CD4-positive, alpha-beta T cell (primary cell): ENCODE results near the gene PHF1. TPM values are rescaled to one million over a fixed set of nuclear protein-coding genes. Genes with fewer than 3 reads are reported as not detected.

ENCODE experiments used
- ATAC-seq: fragments of 200-7000 bp; cut with Tn5 transposase; one replicate; pipeline ENCODE4 v1.10.0; 2022; ENCODE audit warnings: mild to moderate bottlenecking; ENCODE audit not compliant: poor library complexity
- CTCF ChIA-PET: fragments of 350-600 bp; sonication (Branson Sonifier 250); formaldehyde crosslinking; loops from one replicate; lab custom pipeline; 2021; ENCODE audit warnings: antibody characterized with exemption, inconsistent platforms; lab: Charles Lee
- POLR2A ChIA-PET: fragments of 350-600 bp; sonication (Branson Sonifier 250); formaldehyde crosslinking; loops from one replicate; lab custom pipeline; 2021; ENCODE audit warnings: antibody characterized with exemption, inconsistent platforms; lab: Charles Lee
- DNase-seq, 14 experiments: peaks; one replicate each; pipeline ENCODE4 v3.0.0-alpha.2; 2013 to 2020; ENCODE audit warnings: mixed read lengths in 2 of 14
- H3K27ac ChIP-seq, 2 donors: one replicate each; pipeline versions ENCODE4 v1.5.1 to v1.7.0; 2013; ENCODE audit warnings: low read length in 2 of 2, low read depth in 1 of 2, mild to moderate bottlenecking in 1 of 2
- H3K27me3 ChIP-seq, 2 experiments: 1 replicate in 1 of 2; 2 replicates in 1 of 2; pipeline versions ENCODE4 v1.6.1 to v1.7.0; 2013; ENCODE audit warnings: low read length in 2 of 2, control low read depth in 1 of 2, mild to moderate bottlenecking in 1 of 2, moderate library complexity in 1 of 2; ENCODE audit not compliant: insufficient read depth in 2 of 2, control insufficient read depth in 1 of 2
- H3K36me3 ChIP-seq: one replicate; pipeline ENCODE4 v1.6.1; 2013; ENCODE audit warnings: low read length, control low read depth; ENCODE audit not compliant: insufficient read depth
- H3K4me1 ChIP-seq: one replicate; pipeline ENCODE4 v1.6.1; 2013; ENCODE audit warnings: low read length, control low read depth; ENCODE audit not compliant: insufficient read depth
- H3K4me3 ChIP-seq: one replicate; pipeline ENCODE4 v1.5.1; 2013; ENCODE audit warnings: mild to moderate bottlenecking, low read length, moderate library complexity
- H3K9me3 ChIP-seq, 2 experiments: 1 replicate in 1 of 2; 2 replicates in 1 of 2; pipeline versions ENCODE4 v1.6.1 to v1.7.0; 2013; ENCODE audit warnings: low read length in 2 of 2, mild to moderate bottlenecking in 2 of 2, control low read depth in 1 of 2, moderate library complexity in 1 of 2; ENCODE audit not compliant: control insufficient read depth in 1 of 2, insufficient read depth in 1 of 2
- H3K27ac Mint-ChIP-seq: one replicate; pipeline ENCODE4 v1.8.0; 2020; ENCODE audit warnings: mixed read lengths
- H3K27me3 Mint-ChIP-seq: one replicate; pipeline ENCODE4 v1.8.0; 2021; ENCODE audit warnings: mixed read lengths
- H3K36me3 Mint-ChIP-seq: one replicate; pipeline ENCODE4 v1.8.0; 2021; ENCODE audit warnings: low read depth, mixed read lengths
- H3K4me1 Mint-ChIP-seq: one replicate; pipeline ENCODE4 v1.8.0; 2021; ENCODE audit warnings: low read depth, mixed read lengths
- H3K4me3 Mint-ChIP-seq: one replicate; pipeline ENCODE4 v1.8.0; 2020; ENCODE audit warnings: mild to moderate bottlenecking, mixed read lengths
- H3K9me3 Mint-ChIP-seq: one replicate; pipeline ENCODE4 v1.8.0; 2020; ENCODE audit warnings: mixed read lengths
- CTCF ChIP-seq: fragments of 200-600 bp; IDR thresholded peaks from one replicate; pipeline ENCODE4 v1.8.0; 2022; ENCODE audit warnings: antibody characterized with exemption, mild to moderate bottlenecking
- intact Hi-C, 2 experiments: fragments of 100-400 bp; cut with DNase I in 1 of 2; cut with micrococcal nuclease in 1 of 2; formaldehyde crosslinking; loops; one replicate each; pipeline versions ENCODE4 v1.15.1 to v1.9.0; 2023 to 2025; cut with DNase I, micrococcal nuclease
- total RNA-seq, 174 experiments: library from RNA in 2 of 174; stranded (reverse) in 2 of 174; gene quantifications; one replicate each; pipeline ENCODE4 v1.2.3 and lab custom pipeline; 2021 to 2026

PHF1 gene
- total RNA-seq, 2 experiments from 2014 or later, result 545 to 557 TPM

DNA sequence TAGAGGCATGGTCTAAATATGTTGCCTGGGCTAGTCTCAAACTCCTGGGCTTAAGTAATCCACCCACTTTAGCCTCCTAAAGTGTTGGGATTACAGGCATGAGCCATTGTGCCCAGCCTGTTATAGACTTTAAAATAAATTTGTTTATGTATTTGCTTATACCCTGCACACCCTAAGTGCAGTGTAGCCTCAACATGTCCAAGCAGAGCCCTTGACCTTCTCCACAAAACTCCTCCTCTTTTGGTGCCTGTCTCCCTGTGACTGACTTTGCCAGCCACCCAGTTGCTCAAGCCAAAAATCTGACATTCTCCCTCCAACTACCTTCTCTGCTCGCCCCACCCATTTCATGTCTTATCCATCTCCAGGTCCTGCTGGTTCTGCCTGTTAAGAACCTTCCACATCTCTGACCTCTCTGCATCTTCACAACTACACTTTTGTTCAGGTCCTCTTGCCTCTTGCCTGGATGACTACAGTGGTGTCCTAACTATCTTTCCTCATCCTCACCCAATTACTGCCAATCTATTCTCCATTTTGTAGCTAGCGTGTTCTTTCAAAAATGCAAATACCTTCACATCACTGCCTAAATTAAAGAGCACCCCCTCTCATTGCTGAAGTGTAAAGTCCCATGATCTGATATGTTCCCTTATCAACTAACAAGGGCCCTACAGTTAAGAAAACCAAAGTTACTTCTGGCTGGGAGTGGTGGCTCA, 30.4 kb upstream of the PHF1 start:
- Mint-ChIP-seq H3K27ac (no peak overlapping the region), H3K27me3 (no peaks in the 10 kb centered on the region), H3K36me3 (no peaks in the 10 kb centered on the region), H3K9me3 (no peaks in the 10 kb centered on the region), H3K4me1 (no peaks in the 10 kb centered on the region), H3K4me3 (no peak overlapping the region)
- ATAC-seq (no peak), DNase-seq (no peak)
- peaks cover 3% of the 10 kb centered on the region for H3K4me1 ChIP-seq
- CTCF ChIA-PET, result interaction anchor here (1.1 kb wide), 1 partner anchor 68 kb away, joined by 3 read pairs; no protein-coding TSS in a partner anchor
- no peaks in the 10 kb centered on the region for H3K27me3 ChIP-seq
- H3K36me3 ChIP-seq, result no peaks in the 10 kb centered on the region
- no peak for TF ChIP-seq CTCF
- intact Hi-C loops, result no loop called here
- H3K9me3 ChIP-seq, result no peaks in the 10 kb centered on the region
- H3K4me3 ChIP-seq, result no peak overlapping the region
- POLR2A ChIA-PET, result no interaction called here
- H3K27ac ChIP-seq, result no peak overlapping the region

GRCh38 chr6:33383427-33384185, 27.2 kb upstream of the PHF1 start:
- H3K4me3 Mint-ChIP-seq, result no peak overlapping the region
- CTCF ChIA-PET, result interaction anchor here (0.7 kb wide), 1 partner anchor 56 kb away, joined by 4 read pairs; no protein-coding TSS in a partner anchor
- DNase-seq (no peak), ATAC-seq (no peak)
- no peaks in the 10 kb centered on the region for H3K9me3 Mint-ChIP-seq
- H3K27ac Mint-ChIP-seq, result no peak overlapping the region
- H3K4me1 ChIP-seq, result no peaks in the 10 kb centered on the region
- H3K4me1 Mint-ChIP-seq, result no peaks in the 10 kb centered on the region
- no peak overlapping the region for H3K4me3 ChIP-seq
- H3K27me3 Mint-ChIP-seq, result no peaks in the 10 kb centered on the region
- H3K36me3 Mint-ChIP-seq, result no peaks in the 10 kb centered on the region
- H3K9me3 ChIP-seq, result no peaks in the 10 kb centered on the region
- H3K36me3 ChIP-seq, result no peaks in the 10 kb centered on the region
- H3K27me3 ChIP-seq, result no peaks in the 10 kb centered on the region
- H3K27ac ChIP-seq, result no peak overlapping the region
- POLR2A ChIA-PET, result no interaction called here
- intact Hi-C loops, result no loop called here
- no peak for TF ChIP-seq CTCF

DNA sequence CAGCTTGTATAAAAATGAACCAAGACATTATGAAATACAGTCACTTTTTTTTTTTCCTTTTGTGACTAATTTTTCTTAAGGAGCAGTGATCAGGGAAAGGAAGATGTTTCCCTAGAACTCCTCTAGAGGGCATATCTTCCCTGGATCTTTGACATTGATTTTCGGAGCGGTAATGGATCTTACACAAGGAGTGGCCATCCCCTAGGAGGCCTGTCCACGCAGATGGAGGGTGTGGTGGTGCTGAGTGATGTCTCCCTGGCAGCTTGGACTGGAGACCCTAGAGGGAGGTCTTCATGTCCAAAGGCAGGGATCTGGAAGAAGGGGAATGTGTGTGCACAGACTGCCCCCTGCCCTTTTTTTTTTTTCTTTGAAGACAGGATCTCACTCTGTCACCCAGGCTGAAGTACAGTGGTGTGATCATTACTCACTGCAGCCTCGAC, 26.2 kb upstream of the PHF1 start:
- no peak for TF ChIP-seq CTCF
- H3K36me3 Mint-ChIP-seq, result no peaks in the 10 kb centered on the region
- H3K4me3 Mint-ChIP-seq, result no peak overlapping the region
- H3K4me1 Mint-ChIP-seq, result no peaks in the 10 kb centered on the region
- POLR2A ChIA-PET, result no interaction called here
- Histone ChIP-seq H3K4me1 (no peaks in the 10 kb centered on the region), H3K27me3 (no peaks in the 10 kb centered on the region), H3K4me3 (no peak overlapping the region), H3K9me3 (no peaks in the 10 kb centered on the region), H3K27ac (no peak overlapping the region), H3K36me3 (no peaks in the 10 kb centered on the region)
- DNase-seq (no peak), ATAC-seq (no peak)
- no peaks in the 10 kb centered on the region for H3K9me3 Mint-ChIP-seq
- H3K27ac Mint-ChIP-seq, result no peak overlapping the region
- no peaks in the 10 kb centered on the region for H3K27me3 Mint-ChIP-seq
- intact Hi-C loops, result no loop called here
- CTCF ChIA-PET, result no interaction called here
